Fibroblast of upper back skin (primary cell): ENCODE results near the gene TRDMT1.

Experiments
- DNase-seq: peaks from one replicate; pipeline ENCODE4 v3.0.0-alpha.2; 2013

TRDMT1 gene

GRCh38 chr10:17229967-17230682 lies 28.7 kb upstream of the TRDMT1 start:
- DNase-seq: peak; percentile 70

- no peak for DNase-seq
These were observed 28.2 kb upstream of the TRDMT1 start for GRCh38 chr10:17229717-17229966.

- peak; percentile 96 for DNase-seq
These were observed 27.7 kb upstream of the TRDMT1 start for GRCh38 chr10:17229016-17229716.

- peak; percentile 97 for DNase-seq
These were observed 26.9 kb upstream of the TRDMT1 start, which contains the start of gene VIM for GRCh38 chr10:17228091-17229015. Gene VIM (plus strand): TSS chr10:17228241. CDS start chr10:17229423, 1,182 bp downstream.

- peak; percentile 59 for DNase-seq
These were observed 26.1 kb upstream of the TRDMT1 start for GRCh38 chr10:17227367-17228090.

- no peak for DNase-seq
These were observed 25.4 kb upstream of the TRDMT1 start for GRCh38 chr10:17226891-17227303.

- DNase-seq: no peak
These were observed 24.3 kb upstream of the TRDMT1 start for GRCh38 chr10:17225808-17226207.

GRCh38 chr10:17222329-17222728 lies 20.9 kb upstream of the TRDMT1 start:
- DNase-seq: no peak

GRCh38 chr10:17220652-17221100 lies 19.2 kb upstream of the TRDMT1 start:
- DNase-seq: peak; percentile 41

GRCh38 chr10:17219024-17219423 lies 17.6 kb upstream of the TRDMT1 start:
- DNase-seq: peak; percentile 86

- peak; percentile 96 for DNase-seq
These were observed 16.3 kb upstream of the TRDMT1 start for GRCh38 chr10:17217631-17218232.

GRCh38 chr10:17216901-17217395 lies 15.5 kb upstream of the TRDMT1 start:
- no peak for DNase-seq

- peak; percentile 97 for DNase-seq
These were observed 14.9 kb upstream of the TRDMT1 start for GRCh38 chr10:17216217-17216900.

- DNase-seq: no peak
These were observed 14.3 kb upstream of the TRDMT1 start for GRCh38 chr10:17215782-17216122.

GRCh38 chr10:17214971-17215781 lies 13.7 kb upstream of the TRDMT1 start:
- peak; percentile 100 for DNase-seq

GRCh38 chr10:17214526-17214925 lies 13.1 kb upstream of the TRDMT1 start:
- peak; percentile 93 for DNase-seq

- peak; percentile 67 for DNase-seq
These were observed 12.3 kb upstream of the TRDMT1 start for GRCh38 chr10:17213646-17214349.

- DNase-seq: no peak
These were observed 11.3 kb upstream of the TRDMT1 start for GRCh38 chr10:17212802-17213221.

- DNase-seq: peak; percentile 68
These were observed 8.9 kb upstream of the TRDMT1 start for GRCh38 chr10:17210361-17210760.

- DNase-seq: peak; percentile 72
These were observed 8.4 kb upstream of the TRDMT1 start for GRCh38 chr10:17209881-17210280.
